Stimulated activated naive CD8-positive, alpha-beta T cell treated with anti-CD3 and anti-CD28 coated beads, Interleukin-15, amount 100 ng/mL, for 72 hours (primary cell): Measurements from ENCODE around the gene SAV1.
A peak's percentile ranks its signal among the peaks of the same experiment; 100 is the strongest.

Experiments used
- ATAC-seq: fragments of 150-1000 bp; cut with Tn5 transposase; 2 replicates; pipeline ENCODE4 v1.10.0; 2021; ENCODE audit warnings: mild to moderate bottlenecking, moderate library complexity
- DNase-seq, 2 donors: peaks; one replicate each; pipeline ENCODE4 v3.0.0; 2021 to 2022
- H3K27ac Mint-ChIP-seq, 2 donors: one replicate each; pipeline ENCODE4 v1.8.0; 2022; ENCODE audit warnings: mild to moderate bottlenecking in 2 of 2, mixed read lengths in 2 of 2, moderate library complexity in 2 of 2
- H3K27me3 Mint-ChIP-seq: one replicate; pipeline ENCODE4 v1.8.0; 2022; ENCODE audit warnings: mixed read lengths
- H3K4me1 Mint-ChIP-seq: one replicate; pipeline ENCODE4 v1.8.0; 2022; ENCODE audit warnings: mild to moderate bottlenecking, mixed read lengths
- H3K4me3 Mint-ChIP-seq, 2 donors: one replicate each; pipeline ENCODE4 v1.8.0; 2022; ENCODE audit warnings: mild to moderate bottlenecking in 2 of 2, mixed read lengths in 2 of 2, moderate library complexity in 1 of 2
- H3K9me3 Mint-ChIP-seq, 2 donors: one replicate each; pipeline ENCODE4 v1.8.0; 2022; ENCODE audit warnings: mixed read lengths in 2 of 2

The SAV1 gene

DNA sequence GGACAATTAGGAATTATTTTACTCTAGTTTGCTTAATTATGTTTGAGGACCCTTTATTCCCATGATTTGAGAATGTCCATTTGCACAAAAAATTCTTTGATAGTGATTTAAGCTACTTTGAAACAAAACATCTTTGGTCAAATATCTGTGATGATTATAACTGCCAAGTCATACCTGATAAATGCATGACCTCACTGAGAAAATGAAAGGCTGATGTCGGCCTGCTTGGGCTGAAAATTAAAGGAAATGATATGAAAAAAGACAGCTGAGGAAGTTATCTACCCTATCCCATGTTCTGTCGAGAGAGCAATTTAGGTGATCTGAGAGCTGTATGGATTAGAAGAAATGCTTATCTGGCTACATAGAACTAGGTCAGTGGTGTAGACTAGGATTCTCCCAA lies 64.5 kb downstream of the SAV1 start:
- Mint-ChIP-seq H3K4me3 (no peak overlapping the region), H3K9me3 (no peaks in the 10 kb centered on the region), H3K27me3 (no peaks in the 10 kb centered on the region), H3K27ac (no peak overlapping the region), H3K4me1 (peaks cover 12% of the 10 kb centered on the region)
- no peak for ATAC-seq
- DNase-seq, result no peak

DNA sequence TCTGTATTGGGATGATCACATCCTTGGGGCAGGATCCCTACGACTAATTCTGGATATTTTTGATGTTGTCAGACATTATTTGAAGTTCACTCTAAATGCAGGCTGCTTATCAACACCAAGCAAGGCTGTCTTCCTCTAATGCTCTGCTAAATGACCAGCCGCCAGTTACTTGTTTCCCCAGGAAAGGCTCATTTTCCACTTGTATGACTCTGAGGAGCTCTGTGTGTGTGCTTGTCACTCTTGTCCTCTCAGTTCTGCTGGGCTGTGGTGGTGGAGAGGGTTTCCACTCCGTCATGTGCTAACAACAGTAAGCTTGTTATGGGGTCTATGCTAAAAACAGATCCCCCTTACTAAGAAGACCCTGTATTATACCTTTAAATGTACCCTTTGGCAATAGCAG lies 66.1 kb downstream of the SAV1 start:
- Mint-ChIP-seq H3K27me3 (no peaks in the 10 kb centered on the region), H3K4me1 (peaks cover 5% of the 10 kb centered on the region), H3K4me3 (no peak overlapping the region), H3K9me3 (no peaks in the 10 kb centered on the region), H3K27ac (no peak overlapping the region)
- no peak for ATAC-seq
- DNase-seq, result no peak

DNA sequence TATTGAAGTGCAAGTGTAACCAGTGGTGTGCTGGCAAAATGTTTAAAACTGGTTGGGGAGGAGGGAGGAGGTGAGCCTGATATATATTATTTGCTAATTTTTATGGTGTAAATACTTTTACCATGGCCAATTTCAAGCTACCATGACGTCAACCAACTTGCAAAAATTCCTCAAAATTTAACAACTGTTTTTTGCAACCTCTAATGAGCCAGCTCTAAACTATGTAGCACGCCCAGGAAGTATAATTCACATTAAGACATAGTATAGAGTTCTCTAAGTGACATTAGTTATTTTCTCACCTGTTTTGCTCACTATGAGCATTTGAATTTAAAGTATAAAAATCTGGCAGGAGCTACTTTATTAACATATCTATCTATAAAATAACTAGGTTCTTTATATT lies 66.7 kb downstream of the SAV1 start:
- Mint-ChIP-seq H3K27me3 (no peaks in the 10 kb centered on the region), H3K4me1 (peaks cover 4% of the 10 kb centered on the region), H3K9me3 (no peaks in the 10 kb centered on the region), H3K27ac (no peak overlapping the region), H3K4me3 (no peak overlapping the region)
- DNase-seq, result no peak
- ATAC-seq, result no peak

DNA sequence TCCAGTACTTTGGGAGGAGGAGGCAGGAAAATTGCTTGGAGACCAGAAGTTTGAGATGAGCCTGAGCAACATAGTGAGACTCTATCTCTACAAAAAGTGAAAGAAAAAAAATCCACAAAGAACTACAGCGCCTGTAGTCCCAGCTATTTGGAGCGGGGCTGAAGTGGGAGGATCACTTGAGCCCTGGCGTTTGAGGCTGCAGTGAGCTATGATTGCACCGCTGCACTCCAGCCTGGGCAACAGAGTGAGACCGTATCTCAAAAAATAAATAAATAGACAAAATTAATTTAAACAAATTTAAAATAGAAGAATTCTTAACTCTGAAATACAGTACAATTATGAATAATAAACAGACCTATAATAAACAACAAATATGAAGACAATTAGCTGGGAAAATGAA lies 67.3 kb downstream of the SAV1 start:
- no peak for ATAC-seq

DNA sequence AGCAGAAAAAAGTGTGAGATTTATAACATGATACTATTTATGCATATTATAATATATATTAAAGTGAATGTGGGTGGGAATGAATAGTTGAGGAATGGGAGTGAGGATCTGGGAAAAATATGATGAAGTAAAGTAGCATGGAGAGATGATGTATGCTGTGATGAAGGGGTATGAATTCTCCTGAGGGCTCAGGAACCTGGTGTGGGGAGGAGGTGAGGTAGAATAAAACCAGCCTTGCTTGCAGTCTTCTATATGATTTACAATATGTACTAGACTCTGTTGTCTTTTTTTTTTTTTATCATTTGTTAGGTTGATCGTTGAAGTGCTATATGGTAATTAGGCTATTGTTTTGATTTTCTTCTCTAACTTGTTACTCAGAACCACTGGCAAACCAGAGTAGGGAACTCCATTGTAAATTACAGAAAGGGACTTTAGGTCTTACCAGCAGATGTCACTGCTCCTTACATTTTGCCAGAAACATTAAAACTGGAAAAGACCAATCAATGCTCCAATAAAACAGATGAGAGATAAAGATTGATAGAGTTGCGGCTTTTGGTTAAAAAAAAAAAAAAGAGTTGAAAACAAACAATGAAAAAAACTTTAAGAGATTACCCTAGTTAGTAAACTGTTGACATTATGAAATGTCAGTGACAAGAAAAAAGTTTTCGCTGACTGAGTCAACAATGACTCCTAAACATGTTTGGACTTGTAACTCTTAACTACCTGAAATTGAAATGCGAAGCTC lies 68.2 kb downstream of the SAV1 start:
- Mint-ChIP-seq H3K27me3 (no peaks in the 10 kb centered on the region), H3K27ac (peak overlapping the region; percentile 74)
- no peak for DNase-seq

More for the DNA sequence above, 67.3 kb downstream of the SAV1 start:
- Mint-ChIP-seq H3K4me1 (peaks cover 4% of the 10 kb centered on the region), H3K9me3 (no peaks in the 10 kb centered on the region), H3K4me3 (no peak overlapping the region), H3K27ac (peak overlapping the region in 1 of 2 donors; percentile 42), H3K27me3 (no peaks in the 10 kb centered on the region)
- no peak for DNase-seq

DNA sequence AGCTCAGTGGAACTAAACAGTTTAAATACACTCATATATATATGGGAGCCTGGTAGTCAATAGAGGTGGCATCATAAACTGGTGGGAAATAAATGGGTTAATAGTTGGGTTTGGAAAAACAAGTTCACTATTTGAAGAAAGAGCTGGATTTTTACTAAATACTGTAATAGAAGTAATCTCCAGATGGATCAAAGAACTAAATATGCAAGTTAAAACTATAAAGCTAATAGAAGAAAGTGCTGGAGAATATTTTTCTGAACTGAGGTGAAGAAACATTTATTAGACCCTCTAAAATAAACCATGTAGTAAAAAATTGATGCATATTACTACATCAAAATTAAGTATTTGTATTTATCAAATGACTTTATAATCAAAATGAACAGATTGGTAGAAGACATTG lies 69.3 kb downstream of the SAV1 start:
- Mint-ChIP-seq H3K9me3 (no peaks in the 10 kb centered on the region), H3K4me3 (no peak overlapping the region), H3K4me1 (peaks cover 4% of the 10 kb centered on the region), H3K27me3 (no peaks in the 10 kb centered on the region), H3K27ac (no peak overlapping the region)
- no peak for ATAC-seq
- DNase-seq, result no peak

More for the DNA sequence above, 68.2 kb downstream of the SAV1 start:
- H3K4me3 Mint-ChIP-seq, result no peak overlapping the region
- H3K4me1 Mint-ChIP-seq, result peaks cover 4% of the 10 kb centered on the region
- no peak for ATAC-seq
- no peaks in the 10 kb centered on the region for H3K9me3 Mint-ChIP-seq

DNA sequence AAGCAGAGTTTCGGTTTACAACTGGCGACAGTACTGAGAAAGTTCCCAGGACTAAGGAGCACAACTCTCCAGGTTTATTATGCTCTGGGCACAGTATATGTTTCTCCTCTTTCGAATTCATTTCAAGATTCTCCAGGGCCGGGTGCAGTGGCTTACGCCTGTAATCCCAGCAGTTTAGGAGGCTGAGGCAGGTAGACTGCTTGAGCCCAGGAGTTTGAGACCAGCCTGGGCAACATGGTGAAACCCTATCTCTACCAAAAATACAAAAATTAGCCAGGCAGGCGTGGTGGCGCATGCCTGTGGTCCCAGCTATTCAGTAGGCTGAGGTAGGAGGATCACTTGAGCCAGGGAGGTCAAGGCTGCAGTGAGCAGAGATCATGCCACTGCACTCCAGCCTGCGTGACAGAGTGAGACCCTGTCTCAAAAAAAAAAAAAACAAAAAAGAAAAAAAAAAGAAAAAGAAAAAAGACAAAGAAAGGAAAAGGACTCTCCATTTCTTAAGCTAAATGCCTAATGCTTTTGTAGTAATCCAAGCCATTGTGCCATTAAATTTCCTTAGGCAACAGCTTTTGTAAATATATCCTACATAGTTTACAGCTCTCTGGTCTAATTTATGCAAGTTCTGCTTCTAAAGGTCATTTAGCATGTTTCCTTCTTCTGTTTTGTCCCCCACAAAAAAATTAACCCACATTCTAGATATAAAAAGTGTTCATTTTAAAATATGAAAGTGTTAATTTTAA lies 73.4 kb downstream of the SAV1 start:
- no peak for ATAC-seq
- Mint-ChIP-seq H3K27me3 (no peaks in the 10 kb centered on the region), H3K4me3 (no peak overlapping the region), H3K4me1 (peaks cover 2% of the 10 kb centered on the region), H3K27ac (peak overlapping the region in 1 of 2 donors; percentile 33), H3K9me3 (no peaks in the 10 kb centered on the region)
- DNase-seq, result no peak

DNA sequence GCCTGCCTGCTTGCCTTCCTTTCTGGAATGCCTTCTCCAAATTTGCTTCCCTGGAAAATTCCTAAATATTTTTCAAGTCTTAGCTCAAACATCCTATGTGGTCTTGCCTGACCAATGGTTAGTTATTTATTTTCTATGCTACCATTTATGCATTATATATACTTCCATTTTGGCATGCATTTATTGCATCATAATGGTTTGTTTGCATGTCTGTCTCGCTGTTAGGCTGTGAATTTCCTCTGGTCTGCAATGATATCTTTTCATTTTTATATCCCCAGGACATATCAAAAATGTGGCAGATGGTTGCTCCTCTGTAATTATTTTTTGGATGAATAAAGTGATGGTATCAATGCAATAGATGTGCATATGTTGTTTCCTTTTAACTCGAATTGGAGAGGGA lies 77.6 kb downstream of the SAV1 start:
- ATAC-seq, result no peak
- Mint-ChIP-seq H3K27ac (no peak overlapping the region), H3K4me1 (no peaks in the 10 kb centered on the region), H3K4me3 (no peak overlapping the region), H3K27me3 (no peaks in the 10 kb centered on the region), H3K9me3 (no peaks in the 10 kb centered on the region)
- no peak for DNase-seq
